GM18951 (cell line): ENCODE measurements around the gene TNXB.

Experiments
- POLR2A ChIP-seq: IDR thresholded peaks from 4 replicates; pipeline ENCODE4 v1.6.1; 2011; ENCODE audit warnings: mild to moderate bottlenecking; ENCODE audit not compliant: insufficient read length, insufficient read depth; ENCODE audit errors: extremely low read depth
- in situ Hi-C: fragments of 300-500 bp; cut with MboI; formaldehyde crosslinking; loops from one replicate; pipeline ENCODE4 v1.12.0; 2022; ENCODE audit warnings: low sequenced_read_pairs, mixed read lengths, inconsistent platforms; ENCODE audit not compliant: unreplicated experiment

Gene TNXB

GRCh38 chr6:32131439-32131948, 22.4 kb upstream of the TNXB start:
- in situ Hi-C loops = no loop called here
- no peak for TF ChIP-seq POLR2A

- in situ Hi-C loops = no loop called here
- TF ChIP-seq POLR2A = no peak
These were observed 20.4 kb upstream of the TNXB start for GRCh38 chr6:32129297-32130088.

GRCh38 chr6:32128751-32129296, 19.7 kb upstream of the TNXB start:
- in situ Hi-C loops = no loop called here
- TF ChIP-seq POLR2A = no peak

GRCh38 chr6:32127717-32128592, 18.8 kb upstream of the TNXB start, which contains the start of gene ATF6B:
Gene ATF6B, minus strand, starts transcription at chr6:32128246. Its CDS starts 39 bp downstream, at chr6:32128207.
- TF ChIP-seq POLR2A = peak; percentile 75
- in situ Hi-C loops = no loop called here

GRCh38 chr6:32127409-32127716, 18.2 kb upstream of the TNXB start:
- in situ Hi-C loops = no loop called here
- TF ChIP-seq POLR2A = no peak

- TF ChIP-seq POLR2A = no peak
- in situ Hi-C loops = no loop called here
These were observed 17.7 kb upstream of the TNXB start for GRCh38 chr6:32126880-32127279.

- TF ChIP-seq POLR2A = no peak
- in situ Hi-C loops = no loop called here
These were observed 14.5 kb upstream of the TNXB start for GRCh38 chr6:32123681-32124080.

- in situ Hi-C loops = no loop called here
- TF ChIP-seq POLR2A = no peak
These were observed 11.5 kb upstream of the TNXB start for GRCh38 chr6:32120573-32121059.

- no peak for TF ChIP-seq POLR2A
- in situ Hi-C loops = no loop called here
These were observed 9.9 kb upstream of the TNXB start for GRCh38 chr6:32118782-32119628.

GRCh38 chr6:32117461-32117860, 8.3 kb upstream of the TNXB start:
- in situ Hi-C loops = no loop called here
- no peak for TF ChIP-seq POLR2A

GRCh38 chr6:32116674-32117073, 7.5 kb upstream of the TNXB start:
- no peak for TF ChIP-seq POLR2A
- in situ Hi-C loops = no loop called here

GRCh38 chr6:32115623-32116022, 6.5 kb upstream of the TNXB start:
- in situ Hi-C loops = no loop called here
- no peak for TF ChIP-seq POLR2A
